AG04450 (cell line): ENCODE data around the gene FAM83F. TPM values are rescaled to one million over a fixed set of nuclear protein-coding genes. Genes with fewer than 3 reads are reported as not detected.

ENCODE experiments used
- CTCF ChIA-PET: fragments of 300-600, 350-600 bp; formaldehyde crosslinking; extraction: SDS; loops from one replicate; lab custom pipeline; 2022; ENCODE audit warnings: antibody characterized with exemption, inconsistent platforms; lab: Charles Lee
- POLR2A ChIA-PET: fragments of 350-600 bp; formaldehyde crosslinking; extraction: SDS; loops from one replicate; lab custom pipeline; 2021; ENCODE audit warnings: antibody characterized with exemption, inconsistent platforms; lab: Yijun Ruan, JAX
- DNase-seq: peaks from one replicate; pipeline ENCODE4 v3.0.0-alpha.2; 2011; ENCODE audit warnings: low read depth, low spot score
- H3K27ac ChIP-seq: one replicate; pipeline ENCODE4 v1.5.1; 2012; ENCODE audit warnings: low read depth, low read length, control low read depth
- H3K27me3 ChIP-seq: one replicate; pipeline ENCODE4 v1.6.0; 2012; ENCODE audit warnings: low read length; ENCODE audit not compliant: control insufficient read depth, insufficient read depth
- H3K4me3 ChIP-seq: 2 replicates; pipeline ENCODE4 v1.5.1; 2011; ENCODE audit warnings: mild to moderate bottlenecking, low read depth, low read length, control low read depth
- H3K9me3 ChIP-seq: 2 replicates; pipeline ENCODE4 v1.5.1; 2012; ENCODE audit warnings: low read length; ENCODE audit not compliant: control insufficient read depth, insufficient read depth
- CTCF ChIP-seq: IDR thresholded peaks from 2 replicates; pipeline ENCODE4 v1.5.1; 2011; ENCODE audit warnings: low read depth, low read length, control low read depth, inconsistent platforms
- polyA plus RNA-seq: library from polyadenylated mRNA; depleted of rRNA; stranded (reverse); fragments of >200 nt; gene quantifications from 2 replicates; pipeline ENCODE4 v1.2.3, GENCODE V29; 2011

The FAM83F gene
- polyA plus RNA-seq, 1 experiment, result not detected

GRCh38 chr22:39972641-39973040, 22.1 kb upstream of the FAM83F start:
- TF ChIP-seq CTCF, result no peak
- H3K4me3 ChIP-seq, result no peak overlapping the region
- DNase-seq, result no peak
- ChIA-PET POLR2A (no interaction called here), CTCF (no interaction called here)
- H3K27ac ChIP-seq, result no peak overlapping the region
- no peaks in the 10 kb centered on the region for H3K9me3 ChIP-seq
- H3K27me3 ChIP-seq, result peaks cover 51% of the 10 kb centered on the region

- POLR2A ChIA-PET, result no interaction called here
- H3K9me3 ChIP-seq, result no peaks in the 10 kb centered on the region
- no peak for DNase-seq
- TF ChIP-seq CTCF, result no peak
- no peak overlapping the region for H3K27ac ChIP-seq
- H3K4me3 ChIP-seq, result no peak overlapping the region
- H3K27me3 ChIP-seq, result peaks cover 51% of the 10 kb centered on the region
- CTCF ChIA-PET, result no interaction called here
Observed at GRCh38 chr22:39973656-39974055, 21.1 kb upstream of the FAM83F start.

GRCh38 chr22:39974065-39974464, 20.7 kb upstream of the FAM83F start:
- CTCF ChIA-PET, result no interaction called here
- TF ChIP-seq CTCF, result no peak
- Histone ChIP-seq H3K4me3 (no peak overlapping the region), H3K27ac (no peak overlapping the region), H3K9me3 (no peaks in the 10 kb centered on the region), H3K27me3 (peaks cover 51% of the 10 kb centered on the region)
- DNase-seq, result no peak
- POLR2A ChIA-PET, result no interaction called here

- H3K27ac ChIP-seq, result no peak overlapping the region
Observed at GRCh38 chr22:39979048-39979447, 15.7 kb upstream of the FAM83F start.

GRCh38 chr22:39979458-39979857, 15.3 kb upstream of the FAM83F start:
- ChIA-PET POLR2A (interaction anchor here (0.5 kb wide), 1 partner anchor 528 kb away, joined by 5 read pairs; no protein-coding TSS in a partner anchor), CTCF (no interaction called here)
- H3K4me3 ChIP-seq, result no peak overlapping the region
- peaks cover 37% of the 10 kb centered on the region for H3K27me3 ChIP-seq
- H3K9me3 ChIP-seq, result no peaks in the 10 kb centered on the region
- no peak overlapping the region for H3K27ac ChIP-seq
- DNase-seq, result no peak
- TF ChIP-seq CTCF, result no peak

More at GRCh38 chr22:39979048-39979447, 15.7 kb upstream of the FAM83F start:
- no peak overlapping the region for H3K4me3 ChIP-seq
- ChIA-PET CTCF (no interaction called here), POLR2A (no interaction called here)
- peaks cover 37% of the 10 kb centered on the region for H3K27me3 ChIP-seq
- no peaks in the 10 kb centered on the region for H3K9me3 ChIP-seq
- no peak for DNase-seq
- no peak for TF ChIP-seq CTCF
